ENCODE measurements around the gene ABHD16A. TPM values are rescaled to one million over a fixed set of nuclear protein-coding genes. Genes with fewer than 3 reads are reported as not detected.
A peak's percentile ranks its signal among the peaks of the same experiment; 100 is the strongest.

The ABHD16A gene
- total and polyA plus RNA-seq, 3 experiments from 2014 or later: 37.0 to 45.5 (median 41.0) TPM

- no peak for DNase-seq
- H3K36me3 ChIP-seq (ENCODE audit: insufficient read depth, low read length): peaks cover 4% of the 10 kb centered on the region
- peaks cover 25% of the 10 kb centered on the region for H3K4me1 ChIP-seq (ENCODE audit: insufficient read depth, low read length)
- POLR2A ChIA-PET: interaction anchor here (0.7 kb wide), 1 partner anchor 67 kb away, joined by 4 read pairs; no protein-coding TSS in a partner anchor
- H3K4me3 ChIP-seq (ENCODE audit: low read length): no peak overlapping the region
- peak overlapping the region in 2 of 8 donors; percentile 18 to 20 for H3K27ac Mint-ChIP-seq
- H3K27me3 Mint-ChIP-seq: no peaks in the 10 kb centered on the region
- peaks cover 0 to 10% (median 2%) of the 10 kb centered on the region in 3 donors for H3K36me3 Mint-ChIP-seq
- CTCF ChIA-PET: interaction anchor here (1.3 kb wide), 1 partner anchor 106 kb away, joined by 4 read pairs; no protein-coding TSS in a partner anchor
- H3K9me3 Mint-ChIP-seq: no peaks in the 10 kb centered on the region
- peaks cover 15 to 21% (median 18%) of the 10 kb centered on the region in 3 donors for H3K4me1 Mint-ChIP-seq
- no peaks in the 10 kb centered on the region for H3K9me3 ChIP-seq (ENCODE audit: low read length)
- no peak overlapping the region for H3K4me3 Mint-ChIP-seq
- H3K27ac ChIP-seq (ENCODE audit: low read depth, low read length): no peak overlapping the region
- no peaks in the 10 kb centered on the region for H3K27me3 ChIP-seq (ENCODE audit: insufficient read depth, low read length, poor library complexity, severe bottlenecking)
Observed at GRCh38 chr6:31723980-31724691, 21.0 kb upstream of the ABHD16A start.

GRCh38 chr6:31723245-31723979, 20.3 kb upstream of the ABHD16A start, which contains the start of gene MPIG6B:
MPIG6B (plus strand) TSS chr6:31723373; CDS start chr6:31723384, 11 bp downstream.
- H3K36me3 ChIP-seq (ENCODE audit: insufficient read depth, low read length): peaks cover 4% of the 10 kb centered on the region
- no peak for DNase-seq
- H3K27me3 Mint-ChIP-seq: peaks cover 0 to 2% of the 10 kb centered on the region in 2 donors
- H3K4me3 ChIP-seq (ENCODE audit: low read length): no peak within 1 kb of the TSS
- peak within 1 kb of the TSS in 3 of 8 donors; percentile 20 to 64 (median 46) for H3K27ac Mint-ChIP-seq
- H3K4me1 Mint-ChIP-seq: peaks cover 10 to 15% (median 13%) of the 10 kb centered on the region in 3 donors
- H3K9me3 Mint-ChIP-seq: no peaks in the 10 kb centered on the region
- POLR2A ChIA-PET: interaction anchor here (0.6 to 0.7 kb wide), 2 partner anchors 112 to 146 kb away, joined by 3 to 4 read pairs; no protein-coding TSS in a partner anchor
- H3K4me1 ChIP-seq (ENCODE audit: insufficient read depth, low read length): peaks cover 17% of the 10 kb centered on the region
- no peak within 1 kb of the TSS for H3K4me3 Mint-ChIP-seq
- no peaks in the 10 kb centered on the region for H3K9me3 ChIP-seq (ENCODE audit: low read length)
- no peaks in the 10 kb centered on the region for H3K27me3 ChIP-seq (ENCODE audit: insufficient read depth, low read length, poor library complexity, severe bottlenecking)
- CTCF ChIA-PET: interaction anchor here (0.9 to 1.3 kb wide), 5 partner anchors 16 to 172 kb away, joined by 3 to 4 read pairs (median 3); partner anchors contain the start of gene MSH5
- H3K36me3 Mint-ChIP-seq: peaks cover 0 to 10% (median 2%) of the 10 kb centered on the region in 3 donors
- no peak within 1 kb of the TSS for H3K27ac ChIP-seq (ENCODE audit: low read depth, low read length)

GRCh38 chr6:31722173-31722572, 19.0 kb upstream of the ABHD16A start:
- Histone ChIP-seq H3K27ac (ENCODE audit: low read depth, low read length) (no peak overlapping the region), H3K4me1 (ENCODE audit: insufficient read depth, low read length) (peaks cover 7% of the 10 kb centered on the region), H3K4me3 (ENCODE audit: low read length) (no peak overlapping the region), H3K27me3 (ENCODE audit: insufficient read depth, low read length, poor library complexity, severe bottlenecking) (no peaks in the 10 kb centered on the region), H3K36me3 (ENCODE audit: insufficient read depth, low read length) (peaks cover under 1% of the 10 kb centered on the region), H3K9me3 (ENCODE audit: low read length) (no peaks in the 10 kb centered on the region)
- ChIA-PET POLR2A (no interaction called here), CTCF (no interaction called here)
- Mint-ChIP-seq H3K9me3 (no peaks in the 10 kb centered on the region), H3K36me3 (peaks cover 0 to 6% (median 2%) of the 10 kb centered on the region in 3 donors), H3K27ac (peak overlapping the region in 1 of 8 donors; percentile 47), H3K4me1 (peaks cover 4 to 9% (median 6%) of the 10 kb centered on the region in 3 donors), H3K4me3 (no peak overlapping the region), H3K27me3 (peaks cover 0 to 2% of the 10 kb centered on the region in 2 donors)
- DNase-seq: no peak

- no peaks in the 10 kb centered on the region for H3K9me3 Mint-ChIP-seq
- H3K36me3 ChIP-seq (ENCODE audit: insufficient read depth, low read length): no peaks in the 10 kb centered on the region
- H3K27me3 Mint-ChIP-seq: peaks cover 0 to 2% of the 10 kb centered on the region in 2 donors
- no peaks in the 10 kb centered on the region for H3K27me3 ChIP-seq (ENCODE audit: insufficient read depth, low read length, poor library complexity, severe bottlenecking)
- POLR2A ChIA-PET: no interaction called here
- peak in 1 of 5 donors; percentile 30 for DNase-seq
- H3K4me3 ChIP-seq (ENCODE audit: low read length): no peak within 1 kb of the TSS
- peaks cover 0 to 5% (median 0%) of the 10 kb centered on the region in 3 donors for H3K36me3 Mint-ChIP-seq
- CTCF ChIA-PET: no interaction called here
- H3K9me3 ChIP-seq (ENCODE audit: low read length): no peaks in the 10 kb centered on the region
- H3K4me1 ChIP-seq (ENCODE audit: insufficient read depth, low read length): peaks cover 4% of the 10 kb centered on the region
- H3K4me1 Mint-ChIP-seq: peaks cover 4 to 9% (median 6%) of the 10 kb centered on the region in 3 donors
- H3K27ac ChIP-seq (ENCODE audit: low read depth, low read length): no peak within 1 kb of the TSS
- H3K27ac Mint-ChIP-seq: peak within 1 kb of the TSS in 1 of 8 donors; percentile 80
- peak within 1 kb of the TSS in 1 of 7 donors; percentile 41 for H3K4me3 Mint-ChIP-seq
Observed at GRCh38 chr6:31721351-31722020, 18.4 kb upstream of the ABHD16A start, which contains the start of gene LY6G6C. LY6G6C (minus strand) TSS chr6:31721746; CDS start chr6:31721679, 67 bp downstream.

- POLR2A ChIA-PET: no interaction called here
- DNase-seq: no peak
- no peaks in the 10 kb centered on the region for H3K9me3 ChIP-seq (ENCODE audit: low read length)
- no peaks in the 10 kb centered on the region for H3K36me3 ChIP-seq (ENCODE audit: insufficient read depth, low read length)
- H3K27ac ChIP-seq (ENCODE audit: low read depth, low read length): no peak overlapping the region
- Mint-ChIP-seq H3K27ac (peak overlapping the region in 1 of 8 donors; percentile 38), H3K9me3 (no peaks in the 10 kb centered on the region), H3K4me1 (peaks cover 0 to 9% (median 2%) of the 10 kb centered on the region in 3 donors), H3K4me3 (no peak overlapping the region), H3K36me3 (no peaks in the 10 kb centered on the region), H3K27me3 (peaks cover 0 to 2% of the 10 kb centered on the region in 2 donors)
- H3K4me3 ChIP-seq (ENCODE audit: low read length): no peak overlapping the region
- H3K4me1 ChIP-seq (ENCODE audit: insufficient read depth, low read length): no peaks in the 10 kb centered on the region
- CTCF ChIA-PET: interaction anchor here (0.9 kb wide), 1 partner anchor 140 kb away, joined by 3 read pairs; no protein-coding TSS in a partner anchor
- H3K27me3 ChIP-seq (ENCODE audit: insufficient read depth, low read length, poor library complexity, severe bottlenecking): no peaks in the 10 kb centered on the region
Observed at GRCh38 chr6:31720196-31720770, 17.2 kb upstream of the ABHD16A start.

- Histone ChIP-seq H3K27me3 (ENCODE audit: insufficient read depth, low read length, poor library complexity, severe bottlenecking) (no peaks in the 10 kb centered on the region), H3K27ac (ENCODE audit: low read depth, low read length) (no peak overlapping the region), H3K4me1 (ENCODE audit: insufficient read depth, low read length) (no peaks in the 10 kb centered on the region), H3K36me3 (ENCODE audit: insufficient read depth, low read length) (no peaks in the 10 kb centered on the region), H3K4me3 (ENCODE audit: low read length) (no peak overlapping the region), H3K9me3 (ENCODE audit: low read length) (no peaks in the 10 kb centered on the region)
- peaks cover 0 to 2% of the 10 kb centered on the region in 2 donors for H3K27me3 Mint-ChIP-seq
- ChIA-PET CTCF (no interaction called here), POLR2A (no interaction called here)
- no peak for DNase-seq
- H3K27ac Mint-ChIP-seq: no peak overlapping the region
- H3K36me3 Mint-ChIP-seq: no peaks in the 10 kb centered on the region
- H3K4me3 Mint-ChIP-seq: no peak overlapping the region
- no peaks in the 10 kb centered on the region for H3K9me3 Mint-ChIP-seq
- peaks cover 0 to 5% (median 2%) of the 10 kb centered on the region in 3 donors for H3K4me1 Mint-ChIP-seq
Observed at GRCh38 chr6:31719001-31719400, 15.9 kb upstream of the ABHD16A start.

- H3K27me3 Mint-ChIP-seq: peaks cover 0 to 2% of the 10 kb centered on the region in 2 donors
- no peaks in the 10 kb centered on the region for H3K36me3 ChIP-seq (ENCODE audit: insufficient read depth, low read length)
- no peaks in the 10 kb centered on the region for H3K9me3 Mint-ChIP-seq
- no peak overlapping the region for H3K4me3 ChIP-seq (ENCODE audit: low read length)
- H3K36me3 Mint-ChIP-seq: no peaks in the 10 kb centered on the region
- no peak overlapping the region for H3K4me3 Mint-ChIP-seq
- POLR2A ChIA-PET: no interaction called here
- H3K9me3 ChIP-seq (ENCODE audit: low read length): no peaks in the 10 kb centered on the region
- no peak for DNase-seq
- no peaks in the 10 kb centered on the region for H3K27me3 ChIP-seq (ENCODE audit: insufficient read depth, low read length, poor library complexity, severe bottlenecking)
- peaks cover 0 to 2% (median under 1%) of the 10 kb centered on the region in 3 donors for H3K4me1 Mint-ChIP-seq
- no peaks in the 10 kb centered on the region for H3K4me1 ChIP-seq (ENCODE audit: insufficient read depth, low read length)
- no peak overlapping the region for H3K27ac Mint-ChIP-seq
- H3K27ac ChIP-seq (ENCODE audit: low read depth, low read length): no peak overlapping the region
- CTCF ChIA-PET: no interaction called here
Observed at GRCh38 chr6:31718265-31718664, 15.1 kb upstream of the ABHD16A start.

All from CD8-positive, alpha-beta memory T cell (primary cell).